ENCODE data around the gene LRRK1.

LRRK1 gene

DNA sequence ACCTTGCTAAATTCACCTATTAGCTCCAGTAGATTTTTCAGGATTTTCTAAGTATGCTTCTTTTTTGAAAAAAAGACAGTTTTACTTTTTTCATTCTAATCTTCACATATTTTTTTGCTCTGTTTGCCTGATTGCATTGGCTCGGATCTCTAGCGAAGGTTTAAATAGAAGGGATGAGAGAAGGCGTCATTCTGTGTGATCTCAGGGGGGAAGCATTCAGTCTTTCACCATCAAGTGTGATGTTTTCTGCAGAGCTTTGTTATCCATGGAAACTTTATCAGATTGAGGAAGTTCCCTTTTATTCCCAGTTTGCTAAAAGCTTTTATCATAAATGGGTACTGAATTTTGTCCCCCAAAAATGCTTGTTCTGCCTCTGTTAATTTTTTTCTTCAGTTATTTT is 120.3 kb downstream of the LRRK1 start:
- Mint-ChIP-seq H3K36me3 (ENCODE audit: low read depth) (no peaks in the 10 kb centered on the region), H3K4me3 (no peak overlapping the region), H3K27ac (no peak overlapping the region), H3K4me1 (ENCODE audit: low read depth) (no peaks in the 10 kb centered on the region), H3K27me3 (peaks cover 49% of the 10 kb centered on the region), H3K9me3 (peaks cover 5% of the 10 kb centered on the region)
- DNase-seq, result no peak

GRCh38 chr15:101042320-101042719 is 123.2 kb downstream of the LRRK1 start:
- Mint-ChIP-seq H3K9me3 (no peaks in the 10 kb centered on the region), H3K4me1 (ENCODE audit: low read depth) (no peaks in the 10 kb centered on the region), H3K4me3 (no peak overlapping the region), H3K27ac (no peak overlapping the region), H3K27me3 (peaks cover 40% of the 10 kb centered on the region), H3K36me3 (ENCODE audit: low read depth) (no peaks in the 10 kb centered on the region)
- no peak for DNase-seq

GRCh38 chr15:101043011-101043410 is 123.9 kb downstream of the LRRK1 start:
- H3K27me3 Mint-ChIP-seq, result peaks cover 40% of the 10 kb centered on the region
- no peaks in the 10 kb centered on the region for H3K9me3 Mint-ChIP-seq
- H3K4me1 Mint-ChIP-seq (ENCODE audit: low read depth), result no peaks in the 10 kb centered on the region
- no peak for DNase-seq
- no peaks in the 10 kb centered on the region for H3K36me3 Mint-ChIP-seq (ENCODE audit: low read depth)
- no peak overlapping the region for H3K27ac Mint-ChIP-seq
- H3K4me3 Mint-ChIP-seq, result no peak overlapping the region

GRCh38 chr15:101043911-101044624 is 124.9 kb downstream of the LRRK1 start:
- no peaks in the 10 kb centered on the region for H3K36me3 Mint-ChIP-seq (ENCODE audit: low read depth)
- peaks cover 34% of the 10 kb centered on the region for H3K27me3 Mint-ChIP-seq
- no peaks in the 10 kb centered on the region for H3K9me3 Mint-ChIP-seq

DNA sequence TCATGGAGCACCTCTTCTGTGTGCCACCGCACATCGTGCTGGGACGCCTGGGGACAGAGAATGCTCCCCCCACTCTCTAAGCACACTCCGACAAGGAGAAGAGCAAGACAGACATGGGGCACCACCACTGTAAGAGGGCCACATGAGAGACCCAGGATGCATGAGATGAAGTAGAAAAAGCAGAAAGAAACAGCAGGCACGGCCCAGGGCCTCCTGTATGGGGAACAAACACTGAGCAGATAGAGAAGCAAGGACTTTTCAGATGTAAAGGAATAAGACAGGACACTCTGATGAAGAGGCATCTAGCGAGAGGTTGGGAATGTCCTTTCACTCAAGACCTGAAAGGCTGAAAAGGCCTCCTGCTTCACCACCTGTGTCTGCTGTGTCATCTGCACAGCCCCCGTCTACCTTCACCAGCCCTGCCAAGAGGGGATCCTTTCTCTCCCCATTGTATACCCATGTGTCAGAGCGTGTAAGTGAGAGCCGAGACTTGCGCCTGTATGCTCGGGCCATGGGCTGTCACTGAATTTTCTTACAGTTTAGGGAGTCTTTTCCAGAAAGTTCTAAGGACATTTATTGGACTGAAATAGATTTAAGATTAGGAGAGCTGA is 125.6 kb downstream of the LRRK1 start:
- no peaks in the 10 kb centered on the region for H3K4me1 Mint-ChIP-seq (ENCODE audit: low read depth)
- H3K4me3 Mint-ChIP-seq, result no peak overlapping the region
- no peak overlapping the region for H3K27ac Mint-ChIP-seq
- H3K36me3 Mint-ChIP-seq (ENCODE audit: low read depth), result no peaks in the 10 kb centered on the region
- no peak for DNase-seq
- no peaks in the 10 kb centered on the region for H3K9me3 Mint-ChIP-seq
- H3K27me3 Mint-ChIP-seq, result peaks cover 31% of the 10 kb centered on the region

More at GRCh38 chr15:101043911-101044624, 124.9 kb downstream of the LRRK1 start:
- no peak for DNase-seq
- Mint-ChIP-seq H3K4me1 (ENCODE audit: low read depth) (no peaks in the 10 kb centered on the region), H3K4me3 (no peak overlapping the region), H3K27ac (no peak overlapping the region)

DNA sequence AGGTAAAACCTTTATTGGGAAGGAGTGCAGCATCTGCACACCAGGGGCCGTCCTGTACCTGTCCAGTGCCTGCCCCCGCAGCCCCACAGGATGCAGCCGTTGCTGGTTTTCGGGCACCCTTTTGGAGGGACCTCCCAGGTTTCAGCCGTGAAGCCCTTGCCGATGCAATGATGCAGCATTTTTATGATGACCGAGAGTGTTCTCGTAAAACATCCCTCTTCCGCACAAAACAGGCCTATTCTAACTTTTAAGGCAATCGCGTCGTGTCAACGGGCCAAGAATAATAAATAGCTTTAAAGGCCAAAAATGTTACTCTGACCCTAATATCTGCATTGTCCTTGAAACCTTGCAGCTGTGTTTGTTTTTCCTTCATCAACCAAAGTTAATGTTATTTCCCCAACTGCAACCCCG is 126.1 kb downstream of the LRRK1 start:
- Mint-ChIP-seq H3K4me1 (ENCODE audit: low read depth) (no peaks in the 10 kb centered on the region), H3K27me3 (peaks cover 31% of the 10 kb centered on the region), H3K36me3 (ENCODE audit: low read depth) (no peaks in the 10 kb centered on the region), H3K4me3 (no peak overlapping the region), H3K27ac (no peak overlapping the region), H3K9me3 (no peaks in the 10 kb centered on the region)
- no peak for DNase-seq

- Mint-ChIP-seq H3K36me3 (ENCODE audit: low read depth) (no peaks in the 10 kb centered on the region), H3K4me3 (no peak overlapping the region), H3K27ac (no peak overlapping the region), H3K27me3 (peaks cover 31% of the 10 kb centered on the region), H3K9me3 (no peaks in the 10 kb centered on the region), H3K4me1 (ENCODE audit: low read depth) (no peaks in the 10 kb centered on the region)
- no peak for DNase-seq
Observed at GRCh38 chr15:101045835-101046691, 126.9 kb downstream of the LRRK1 start.

DNA sequence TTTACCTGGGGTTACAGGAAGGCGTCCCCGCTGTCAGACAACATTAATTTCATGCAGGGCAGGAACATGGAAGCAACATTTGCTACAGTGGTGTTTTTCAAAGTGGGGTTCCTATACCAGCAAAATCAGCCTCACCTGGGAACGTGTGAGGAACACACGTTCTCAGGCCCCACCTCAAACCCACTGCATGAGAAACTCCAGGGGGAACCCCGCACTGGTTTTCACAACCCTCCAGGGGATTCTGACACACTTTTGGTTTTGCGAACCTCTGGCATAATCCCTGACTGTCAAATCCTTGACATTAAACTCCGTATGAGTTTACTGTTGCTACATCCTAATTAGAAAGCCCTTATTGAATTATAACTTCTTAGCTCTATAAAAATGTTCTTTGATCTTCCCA is 127.7 kb downstream of the LRRK1 start:
- H3K36me3 Mint-ChIP-seq (ENCODE audit: low read depth), result no peaks in the 10 kb centered on the region

DNA sequence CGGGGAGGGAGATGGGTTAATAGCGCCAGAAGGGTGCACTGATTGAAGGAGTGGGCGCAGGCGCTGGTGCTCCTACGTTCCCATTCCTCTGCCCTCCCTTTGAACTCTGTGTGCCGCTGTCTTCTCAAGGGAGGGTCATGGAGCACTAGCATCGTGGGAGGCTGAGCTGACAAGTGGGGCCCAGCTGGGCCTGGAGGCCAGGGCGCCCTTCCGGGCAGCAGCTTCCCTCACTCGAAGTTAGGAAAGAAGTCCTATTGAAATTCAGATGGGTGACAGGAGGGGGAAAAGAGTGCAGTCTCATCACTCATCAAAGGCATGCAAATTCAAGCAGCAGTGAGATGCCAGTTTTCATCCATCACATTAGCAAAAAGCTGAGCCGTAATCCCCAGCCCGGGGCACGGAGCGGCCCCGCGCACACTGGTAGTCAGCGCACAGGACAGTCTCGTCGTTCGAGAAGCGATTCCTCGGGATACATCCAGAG is 128.2 kb downstream of the LRRK1 start:
- no peak overlapping the region for H3K4me3 Mint-ChIP-seq
- H3K27me3 Mint-ChIP-seq, result peaks cover 22% of the 10 kb centered on the region
- H3K36me3 Mint-ChIP-seq (ENCODE audit: low read depth), result no peaks in the 10 kb centered on the region
- peak; percentile 19 for DNase-seq
- no peaks in the 10 kb centered on the region for H3K9me3 Mint-ChIP-seq
- no peaks in the 10 kb centered on the region for H3K4me1 Mint-ChIP-seq (ENCODE audit: low read depth)
- no peak overlapping the region for H3K27ac Mint-ChIP-seq

More for the DNA sequence above, 127.7 kb downstream of the LRRK1 start:
- Mint-ChIP-seq H3K27me3 (peaks cover 26% of the 10 kb centered on the region), H3K4me1 (ENCODE audit: low read depth) (no peaks in the 10 kb centered on the region), H3K4me3 (no peak overlapping the region), H3K27ac (no peak overlapping the region), H3K9me3 (no peaks in the 10 kb centered on the region)
- DNase-seq, result no peak

GRCh38 chr15:101048176-101048575 is 129.0 kb downstream of the LRRK1 start:
- Mint-ChIP-seq H3K4me1 (ENCODE audit: low read depth) (no peaks in the 10 kb centered on the region), H3K27ac (no peak overlapping the region), H3K4me3 (no peak overlapping the region), H3K36me3 (ENCODE audit: low read depth) (no peaks in the 10 kb centered on the region), H3K27me3 (peaks cover 15% of the 10 kb centered on the region), H3K9me3 (no peaks in the 10 kb centered on the region)
- DNase-seq, result no peak

DNA sequence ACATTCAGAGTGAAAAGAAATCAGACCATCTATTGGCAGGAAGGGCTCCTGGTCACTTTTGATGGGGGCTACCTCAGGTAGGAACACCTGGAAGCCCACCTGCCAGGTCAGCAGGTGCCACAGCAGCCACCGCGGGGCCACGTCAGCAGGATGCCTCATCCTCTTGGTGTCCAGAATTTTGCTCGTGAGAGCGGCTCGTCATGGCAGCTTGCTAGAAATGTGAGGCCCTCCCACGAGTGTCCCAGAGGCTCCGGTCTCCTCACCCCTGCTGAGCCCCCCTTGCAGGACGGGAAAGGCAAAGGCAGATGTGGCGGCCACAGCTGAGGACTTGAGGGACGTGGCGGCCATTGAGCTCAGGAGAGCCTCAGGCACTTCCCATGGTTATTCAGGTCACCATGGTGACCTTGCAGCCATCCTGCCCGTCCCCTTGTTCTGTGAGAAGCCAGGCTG is 129.4 kb downstream of the LRRK1 start:
- DNase-seq, result peak; percentile 9
- Mint-ChIP-seq H3K36me3 (ENCODE audit: low read depth) (no peaks in the 10 kb centered on the region), H3K4me3 (no peak overlapping the region), H3K4me1 (ENCODE audit: low read depth) (no peaks in the 10 kb centered on the region), H3K27ac (no peak overlapping the region), H3K27me3 (peaks cover 11% of the 10 kb centered on the region), H3K9me3 (no peaks in the 10 kb centered on the region)

DNA sequence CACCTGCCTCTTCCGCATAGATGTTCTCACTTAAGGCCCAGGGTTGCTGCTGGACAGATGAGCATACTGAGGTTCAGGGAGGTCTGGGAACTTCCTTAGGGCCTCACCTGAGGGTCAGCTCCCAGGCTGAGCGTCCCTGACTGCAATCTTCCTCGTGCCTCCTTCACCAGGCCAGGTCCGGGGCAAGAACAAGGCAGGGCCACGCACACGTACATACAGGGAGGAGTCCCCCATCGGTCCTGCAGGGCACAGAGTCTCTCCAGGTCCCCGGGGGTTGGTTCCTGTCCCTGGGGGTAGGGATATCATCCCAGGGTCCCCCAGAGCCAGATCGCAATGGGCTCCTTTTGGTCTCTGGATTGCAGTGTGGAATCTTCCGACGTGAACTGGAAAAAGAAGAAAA is 130.1 kb downstream of the LRRK1 start:
- DNase-seq, result no peak
- Mint-ChIP-seq H3K4me1 (ENCODE audit: low read depth) (no peaks in the 10 kb centered on the region), H3K4me3 (no peak overlapping the region), H3K27ac (no peak overlapping the region), H3K27me3 (peaks cover 7% of the 10 kb centered on the region), H3K9me3 (no peaks in the 10 kb centered on the region), H3K36me3 (ENCODE audit: low read depth) (no peaks in the 10 kb centered on the region)

DNA sequence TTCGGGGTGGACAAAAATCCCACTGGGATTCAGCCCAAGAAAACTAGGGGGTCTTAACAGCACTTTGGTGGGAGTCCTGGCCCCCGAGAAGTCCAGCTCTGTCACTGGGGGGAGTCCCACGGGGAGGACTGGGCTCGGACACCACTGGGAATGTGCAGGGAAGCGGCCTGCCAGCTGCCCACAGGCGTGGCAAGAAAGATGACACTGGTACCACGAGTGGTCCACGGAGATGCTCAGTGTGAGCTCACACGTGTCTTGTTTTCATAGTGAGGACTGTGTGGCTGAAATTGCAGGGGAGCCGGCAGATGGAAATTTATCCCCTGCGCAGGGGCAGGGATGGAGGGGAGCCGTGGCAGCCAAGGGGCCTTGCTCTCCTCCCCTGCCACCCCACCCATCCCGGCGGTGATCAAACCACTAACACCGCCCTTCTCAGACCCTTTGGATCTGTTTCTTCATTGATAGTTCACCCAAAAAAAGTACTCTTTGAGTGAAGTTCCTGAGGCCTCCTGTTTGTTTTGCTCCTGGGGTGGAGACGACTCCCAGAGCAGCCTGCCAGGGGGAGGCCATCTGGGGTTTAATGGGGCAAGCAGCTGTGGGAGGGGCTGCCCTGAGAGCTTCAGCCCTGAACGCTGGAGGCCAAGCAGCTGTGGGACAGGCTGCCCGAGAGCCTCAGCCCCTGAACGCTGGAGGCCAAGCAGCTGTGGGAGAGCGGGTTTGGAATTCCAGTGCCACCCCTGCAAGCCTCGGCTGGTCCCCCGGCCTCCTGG is 130.9 kb downstream of the LRRK1 start:
- no peaks in the 10 kb centered on the region for H3K36me3 Mint-ChIP-seq (ENCODE audit: low read depth)
- H3K27me3 Mint-ChIP-seq, result no peaks in the 10 kb centered on the region
- H3K9me3 Mint-ChIP-seq, result no peaks in the 10 kb centered on the region
- H3K4me3 Mint-ChIP-seq, result no peak overlapping the region
- peak; percentile 19 for DNase-seq
- no peak overlapping the region for H3K27ac Mint-ChIP-seq
- H3K4me1 Mint-ChIP-seq (ENCODE audit: low read depth), result no peaks in the 10 kb centered on the region

DNA sequence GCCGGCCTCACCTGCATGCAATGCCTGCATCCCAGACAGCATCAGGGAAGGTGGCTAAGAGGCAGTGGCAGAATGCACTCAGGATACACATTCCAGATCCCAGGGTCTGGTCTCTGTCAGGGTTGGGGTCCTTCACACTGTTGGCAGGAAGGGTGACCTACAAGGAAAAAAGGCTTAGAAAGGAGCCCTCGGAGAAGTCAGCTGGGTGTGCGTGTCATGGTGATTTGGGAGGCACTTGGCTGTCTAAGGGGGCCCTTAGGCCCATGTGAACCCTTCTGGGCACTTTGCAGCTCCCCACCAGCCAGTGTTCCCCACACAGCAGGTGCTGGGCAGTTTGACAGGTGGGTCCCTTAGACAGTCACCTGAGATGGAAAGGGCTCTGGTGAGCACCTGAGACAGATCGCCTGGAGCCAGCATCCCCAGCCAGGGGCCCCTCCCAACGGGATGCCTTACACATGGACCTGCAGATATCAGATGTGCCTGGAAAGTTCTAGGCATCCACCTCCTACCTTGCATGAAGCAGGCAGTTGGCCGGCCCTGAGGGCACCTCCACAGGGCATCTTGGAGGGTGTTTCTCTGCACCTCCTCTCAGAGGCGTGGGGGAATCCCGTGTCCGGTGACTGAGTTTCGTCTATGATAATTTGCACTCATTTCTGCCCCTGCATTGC is 131.6 kb downstream of the LRRK1 start:
- Mint-ChIP-seq H3K36me3 (ENCODE audit: low read depth) (no peaks in the 10 kb centered on the region), H3K27ac (no peak overlapping the region), H3K9me3 (no peaks in the 10 kb centered on the region), H3K27me3 (no peaks in the 10 kb centered on the region), H3K4me1 (ENCODE audit: low read depth) (no peaks in the 10 kb centered on the region), H3K4me3 (no peak overlapping the region)
- DNase-seq, result no peak
